GM21717 (cell line): Measurements from ENCODE around the gene VENTX.
"Not testable (repeated sequence)": the region's sequence is repeated elsewhere in the genome, so short reads cannot be mapped to it uniquely, and the experiment has no call there.

Source experiments
- ATAC-seq: cut with Tn5 transposase; IDR thresholded peaks from one replicate; pipeline ENCODE4 v1.9.1; 2021; ENCODE audit warnings: mild to moderate bottlenecking, moderate library complexity; ENCODE audit not compliant: unreplicated experiment

The VENTX gene

DNA sequence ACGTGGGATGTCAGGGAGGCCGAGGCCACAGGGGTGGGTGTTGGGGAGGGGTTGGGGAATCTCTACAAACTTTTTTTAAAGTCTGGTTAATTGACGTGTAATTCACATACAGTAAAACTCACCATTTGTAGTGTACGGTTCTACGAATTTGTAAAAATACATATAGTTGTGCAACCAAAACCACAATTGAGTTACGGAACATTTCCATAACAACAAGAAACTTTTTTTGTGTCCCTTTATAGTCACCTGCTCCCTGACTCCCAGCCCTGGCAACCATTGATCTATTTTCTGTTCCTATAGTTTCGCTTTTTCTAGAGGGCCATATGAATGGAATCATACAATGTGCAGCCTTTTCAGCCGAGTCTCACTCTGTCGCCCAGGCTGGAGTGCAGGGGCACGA, 2.9 kb upstream of the VENTX start:
- ATAC-seq, result not testable (repeated sequence)

- no peak for ATAC-seq
Observed at GRCh38 chr10:133235265-133235855, 2.3 kb upstream of the VENTX start.

- ATAC-seq, result no peak
Observed at GRCh38 chr10:133235932-133236331, 1.7 kb upstream of the VENTX start.

- ATAC-seq, result no peak
Observed at GRCh38 chr10:133236401-133237240, 1.0 kb upstream of the VENTX start.

DNA sequence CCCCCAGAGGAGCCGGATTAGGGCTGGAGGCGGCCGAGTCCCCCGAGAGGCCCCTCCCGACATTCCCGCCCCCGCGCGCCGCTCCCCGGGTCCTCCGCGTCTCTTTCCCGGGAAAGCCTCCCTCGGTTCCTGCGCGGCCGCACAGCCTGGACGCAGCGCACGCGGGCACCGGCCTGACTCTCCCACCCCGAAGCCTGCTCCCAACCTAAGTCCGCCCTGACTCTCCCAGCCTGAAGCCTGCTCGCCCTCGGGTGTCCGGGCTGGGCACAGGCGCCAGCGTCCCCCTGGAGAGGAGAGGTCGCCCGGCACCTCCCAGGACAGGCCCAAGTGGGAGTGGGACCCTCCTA, 441 bp upstream of the VENTX start:
- ATAC-seq, result no peak

DNA sequence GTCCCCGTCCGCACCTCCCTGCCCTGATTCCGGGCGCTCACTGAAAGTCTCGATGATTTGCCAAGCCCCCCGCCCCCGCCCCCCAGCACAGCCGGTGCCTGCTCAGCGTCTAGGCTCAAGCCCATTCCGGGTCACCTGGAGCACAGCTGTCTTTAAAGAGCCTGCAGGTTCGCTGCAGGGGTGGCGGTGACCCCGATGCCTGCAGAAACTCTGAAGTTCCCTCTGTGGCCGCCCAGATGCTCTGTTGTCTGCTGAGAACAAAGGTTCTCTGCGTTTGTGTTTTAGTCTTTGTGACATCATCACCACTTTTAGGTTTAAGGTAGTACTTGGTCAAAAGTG, 780 bp downstream of the VENTX start:
- no peak for ATAC-seq

DNA sequence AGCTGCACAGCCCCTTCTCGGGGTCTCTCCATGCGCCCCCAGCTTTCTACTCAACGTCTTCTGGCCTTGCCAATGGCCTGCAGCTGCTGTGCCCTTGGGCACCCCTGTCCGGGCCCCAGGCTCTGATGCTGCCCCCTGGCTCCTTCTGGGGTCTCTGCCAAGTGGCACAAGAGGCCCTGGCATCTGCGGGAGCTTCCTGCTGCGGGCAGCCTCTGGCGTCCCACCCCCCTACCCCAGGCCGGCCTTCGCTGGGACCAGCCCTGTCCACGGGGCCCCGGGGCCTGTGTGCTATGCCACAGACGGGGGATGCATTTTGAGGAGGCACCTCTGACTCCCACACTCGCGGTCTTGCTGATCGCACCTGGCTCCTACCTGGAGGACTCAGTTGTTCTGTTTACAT, 2.3 kb downstream of the VENTX start:
- no peak for ATAC-seq

- ATAC-seq, result no peak
Observed at GRCh38 chr10:133241501-133242205, 4.0 kb downstream of the VENTX start.

DNA sequence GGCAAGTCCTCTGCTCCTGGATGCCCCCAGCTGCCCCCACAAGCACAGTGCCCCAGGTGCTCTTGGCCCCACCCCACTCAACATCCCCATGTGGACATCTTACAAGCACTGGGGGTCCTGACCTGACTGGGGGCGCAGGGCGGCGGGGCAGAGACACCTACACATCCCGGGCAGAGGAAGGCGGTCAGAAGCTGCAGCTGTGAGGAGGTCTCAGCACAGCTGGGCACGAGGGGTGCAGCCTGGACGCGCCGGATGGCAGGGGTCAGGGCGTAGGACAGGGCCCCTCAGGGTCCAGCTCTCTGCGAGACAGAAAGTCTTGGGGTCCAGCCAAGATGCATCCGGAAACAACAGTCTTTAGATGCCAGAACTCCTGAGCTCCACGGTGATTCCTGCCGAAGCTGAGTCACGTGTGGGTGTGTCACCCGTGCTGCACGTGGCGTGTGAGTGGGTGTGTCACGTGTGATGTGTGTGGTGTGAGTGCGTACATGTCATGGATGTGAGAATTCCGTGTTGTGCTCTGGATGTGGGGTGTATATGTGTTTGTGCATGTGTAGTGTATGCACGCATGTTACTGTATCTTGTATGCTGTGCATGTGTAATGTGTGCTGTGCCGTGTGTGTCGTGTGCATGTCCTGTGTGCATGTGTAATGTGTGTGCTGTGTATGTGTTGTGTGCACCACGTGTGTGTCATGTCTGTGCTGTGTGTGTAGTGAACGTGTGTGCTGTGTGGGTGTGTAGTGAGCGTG, 5.1 kb downstream of the VENTX start:
- ATAC-seq, result no peak

GRCh38 chr10:133243593-133243992, 5.9 kb downstream of the VENTX start:
- ATAC-seq, result no peak

DNA sequence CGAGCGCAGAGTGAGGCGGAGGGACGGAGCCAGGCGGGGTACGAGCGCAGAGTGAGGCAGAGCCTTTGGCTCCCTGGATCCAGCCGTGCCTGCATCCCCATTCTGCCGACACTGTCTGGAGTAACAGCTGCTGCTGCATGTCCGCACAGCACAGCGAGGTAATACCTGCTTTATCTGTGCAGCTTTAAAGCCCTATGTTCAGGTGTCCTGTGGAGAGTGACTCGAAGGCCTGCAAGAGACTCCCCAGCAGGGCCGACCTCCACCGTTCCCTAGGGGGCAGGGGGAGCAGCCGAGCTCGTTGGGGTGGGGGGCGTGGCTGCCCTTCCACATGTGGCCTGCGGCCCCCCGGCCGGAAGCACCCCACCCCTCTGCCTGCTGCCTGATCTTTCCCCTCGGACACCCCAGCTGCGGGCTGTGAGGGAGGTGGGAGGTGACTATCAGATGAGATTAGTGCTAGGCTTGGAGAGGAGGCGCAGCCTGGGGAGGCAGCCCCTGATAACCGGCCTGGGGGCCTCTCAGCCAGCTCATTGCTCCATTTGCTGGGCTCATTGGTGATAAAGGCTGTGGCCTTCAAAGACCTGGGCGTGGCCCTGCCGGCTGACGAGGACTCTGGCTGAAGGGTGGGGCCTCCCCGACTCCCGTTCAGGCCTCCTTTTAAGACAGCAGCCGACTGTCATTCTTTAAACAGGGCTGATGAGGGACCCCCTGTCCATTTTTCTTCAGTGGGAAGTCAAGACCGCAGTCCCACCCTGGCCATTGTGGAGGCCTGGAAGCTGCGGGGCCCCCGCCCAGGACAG, 8.0 kb downstream of the VENTX start:
- no peak for ATAC-seq

DNA sequence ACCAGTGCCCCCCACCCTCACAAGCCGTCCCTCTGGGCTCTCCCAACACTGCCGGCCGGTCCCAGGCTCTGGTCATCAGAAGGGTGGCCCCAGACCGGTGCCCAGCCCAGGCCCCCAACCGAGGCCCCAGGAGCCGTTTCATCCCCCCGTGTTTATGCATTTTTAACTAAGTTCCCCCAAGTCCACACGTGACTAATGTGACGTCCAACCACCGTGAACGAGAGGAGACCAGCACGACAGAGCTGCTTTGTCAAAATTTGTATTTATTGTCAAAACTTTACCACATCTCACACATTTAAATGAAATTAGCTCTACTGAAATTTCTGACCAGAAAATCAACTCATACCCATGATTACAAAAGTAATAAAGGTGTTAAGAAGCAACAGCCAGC, 8.6 kb downstream of the VENTX start:
- ATAC-seq, result no peak

GRCh38 chr10:133247681-133248333, 10.2 kb downstream of the VENTX start:
- ATAC-seq, result no peak

- no peak for ATAC-seq
Observed at GRCh38 chr10:133248334-133248715, 10.7 kb downstream of the VENTX start.

GRCh38 chr10:133249094-133249780, 11.6 kb downstream of the VENTX start:
- ATAC-seq, result no peak

DNA sequence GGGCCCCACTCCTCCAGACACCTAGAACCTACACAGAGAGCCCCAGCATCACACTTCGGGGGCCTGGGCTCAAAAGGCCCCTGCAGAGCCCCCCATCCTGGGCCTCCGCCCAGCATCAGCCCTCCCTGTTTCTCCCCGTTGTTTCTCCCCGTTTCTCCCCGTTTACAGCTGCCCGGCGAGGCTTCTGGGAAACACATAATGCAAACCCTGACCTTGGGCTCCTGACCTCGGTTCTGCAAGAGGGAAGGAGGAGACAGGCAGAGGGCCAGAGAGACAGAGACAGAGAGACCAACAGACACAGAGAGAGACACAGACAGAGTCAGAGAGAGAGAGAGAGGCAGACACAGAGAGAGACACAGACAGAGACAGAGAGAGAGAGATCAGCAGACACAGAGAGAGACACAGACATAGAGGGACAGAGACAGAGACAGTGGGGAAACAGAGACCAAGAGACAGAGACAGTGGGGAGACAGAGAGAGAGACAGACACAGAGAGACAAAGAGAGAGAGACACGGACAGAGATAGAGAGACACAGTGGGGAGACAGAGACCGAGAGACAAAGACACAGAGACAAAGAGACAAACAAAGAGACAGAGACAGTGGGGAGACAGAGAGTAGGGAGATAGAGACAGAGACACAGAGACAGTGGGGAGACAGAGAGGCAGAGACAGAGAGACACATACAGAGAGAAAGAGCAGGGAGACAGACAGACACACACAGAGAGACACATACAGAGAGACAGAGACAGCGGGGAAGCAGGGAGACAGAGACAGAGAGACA, 12.5 kb downstream of the VENTX start:
- no peak for ATAC-seq

DNA sequence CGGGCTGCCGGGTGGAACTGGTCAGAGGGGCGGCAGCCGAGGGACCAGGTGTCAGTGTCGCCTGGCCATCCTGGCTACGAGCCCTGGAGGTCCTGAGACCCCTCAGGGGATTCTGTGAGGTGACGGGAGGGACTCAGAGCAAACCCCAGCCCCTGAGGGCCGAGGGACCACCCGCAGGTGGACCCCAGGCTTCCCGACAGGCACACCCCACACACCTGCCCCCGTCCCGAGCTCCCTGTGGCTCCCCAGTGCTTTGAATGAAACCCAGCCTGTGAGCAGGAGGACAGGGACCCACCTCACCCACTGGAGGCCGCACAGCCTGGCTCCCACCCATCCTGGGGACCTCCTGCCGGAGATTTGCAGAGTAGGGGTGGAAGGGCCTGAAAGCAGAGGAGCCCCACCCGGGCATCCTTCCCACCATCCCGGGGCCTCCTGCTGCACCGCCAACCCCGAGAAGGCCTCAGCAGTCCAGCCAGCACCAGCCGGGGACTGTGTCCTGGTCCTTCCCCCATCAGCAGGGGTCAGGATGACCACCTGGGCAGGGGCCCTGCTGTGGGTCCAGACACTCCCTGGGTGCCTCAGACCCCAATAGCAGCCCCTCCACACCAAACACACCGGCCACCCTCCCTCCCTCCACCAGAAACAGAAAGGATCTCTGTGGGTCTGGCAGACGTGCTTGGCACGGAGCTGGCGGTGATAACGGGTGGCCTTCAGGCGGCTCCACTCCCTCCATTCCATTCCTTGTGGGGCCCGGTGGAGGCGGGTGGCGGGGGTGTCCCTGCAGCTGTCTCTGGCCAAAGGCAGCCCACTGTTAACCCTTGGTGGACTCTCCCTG, 13.9 kb downstream of the VENTX start:
- no peak for ATAC-seq

DNA sequence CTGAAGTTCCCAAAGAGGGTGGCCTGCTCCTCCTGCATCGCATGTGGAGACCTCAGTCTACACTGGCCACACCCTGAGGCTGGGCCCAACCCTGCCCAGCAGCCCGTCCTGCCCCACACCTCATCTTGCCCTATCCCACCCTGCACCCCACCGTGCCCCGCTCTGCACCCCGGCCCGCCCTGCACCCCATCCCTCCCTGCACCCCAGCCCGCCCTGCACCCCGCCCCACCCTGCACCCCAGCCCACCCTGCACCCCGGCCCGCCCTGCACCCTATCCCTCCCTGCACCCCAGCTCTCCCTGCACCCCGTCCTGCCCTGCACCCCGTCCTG, 14.5 kb downstream of the VENTX start:
- ATAC-seq, result no peak
